ENCODE data around the gene TMEM132E.
"Not testable (repeated sequence)": the region's sequence is repeated elsewhere in the genome, so short reads cannot be mapped to it uniquely, and the experiment has no call there.

TMEM132E gene

GRCh38 chr17:34579017-34579946, at the start of gene TMEM132E:
Gene TMEM132E, plus strand, starts transcription at chr17:34579582. Its CDS starts 1,495 bp downstream, at chr17:34581077.
- H3K27me3 ChIP-seq (ENCODE audit: control insufficient read depth, insufficient read depth, low read length) = peaks cover 80% of the 10 kb centered on the region
- H3K9me3 ChIP-seq (ENCODE audit: control insufficient read depth, insufficient read depth, low read length) = no peaks in the 10 kb centered on the region
- H3K27ac ChIP-seq (ENCODE audit: low read length) = no peak within 1 kb of the TSS
- peak within 1 kb of the TSS; percentile 35; the same call in 1 of the 2 replicates for H3K4me3 ChIP-seq (ENCODE audit: low read length)
- WGBS (ENCODE audit: insufficient coverage, insufficient read length) = no CpG with 5 or more reads among the region's 101 CpGs
- peaks cover 19% of the 10 kb centered on the region for H3K4me1 ChIP-seq (ENCODE audit: control insufficient read depth, insufficient read depth, low read length)
- DNase-seq (ENCODE audit: low read depth, low spot score) = no peak
- no peaks in the 10 kb centered on the region for H3K36me3 ChIP-seq (ENCODE audit: control insufficient read depth, insufficient read depth, low read length)

- Histone ChIP-seq H3K4me3 (ENCODE audit: low read length) (no peak overlapping the region), H3K27me3 (ENCODE audit: control insufficient read depth, insufficient read depth, low read length) (no peaks in the 10 kb centered on the region), H3K4me1 (ENCODE audit: control insufficient read depth, insufficient read depth, low read length) (no peaks in the 10 kb centered on the region), H3K9me3 (ENCODE audit: control insufficient read depth, insufficient read depth, low read length) (no peaks in the 10 kb centered on the region), H3K36me3 (ENCODE audit: control insufficient read depth, insufficient read depth, low read length) (no peaks in the 10 kb centered on the region), H3K27ac (ENCODE audit: low read length) (no peak overlapping the region)
- DNase-seq (ENCODE audit: low read depth, low spot score) = no peak
- no CpG with 5 or more reads among the region's 3 CpGs for WGBS (ENCODE audit: insufficient coverage, insufficient read length)
These were observed 48.5 kb upstream of the TMEM132E start for GRCh38 chr17:34530918-34531317.

GRCh38 chr17:34532281-34533065, 46.9 kb upstream of the TMEM132E start:
- Histone ChIP-seq H3K4me1 (ENCODE audit: control insufficient read depth, insufficient read depth, low read length) (no peaks in the 10 kb centered on the region), H3K9me3 (ENCODE audit: control insufficient read depth, insufficient read depth, low read length) (no peaks in the 10 kb centered on the region), H3K4me3 (ENCODE audit: low read length) (no peak overlapping the region), H3K27me3 (ENCODE audit: control insufficient read depth, insufficient read depth, low read length) (no peaks in the 10 kb centered on the region), H3K36me3 (ENCODE audit: control insufficient read depth, insufficient read depth, low read length) (no peaks in the 10 kb centered on the region), H3K27ac (ENCODE audit: low read length) (no peak overlapping the region)
- no CpG with 5 or more reads among the region's 6 CpGs for WGBS (ENCODE audit: insufficient coverage, insufficient read length)
- no peak for DNase-seq (ENCODE audit: low read depth, low spot score)

- whole genome bisulfite sequencing (ENCODE audit: insufficient coverage, insufficient read length) = no CpG with 5 or more reads among the region's 6 CpGs
- H3K9me3 ChIP-seq (ENCODE audit: control insufficient read depth, insufficient read depth, low read length) = no peaks in the 10 kb centered on the region
- no peaks in the 10 kb centered on the region for H3K36me3 ChIP-seq (ENCODE audit: control insufficient read depth, insufficient read depth, low read length)
- H3K27ac ChIP-seq (ENCODE audit: low read length) = no peak overlapping the region
- no peaks in the 10 kb centered on the region for H3K27me3 ChIP-seq (ENCODE audit: control insufficient read depth, insufficient read depth, low read length)
- H3K4me1 ChIP-seq (ENCODE audit: control insufficient read depth, insufficient read depth, low read length) = no peaks in the 10 kb centered on the region
- no peak overlapping the region for H3K4me3 ChIP-seq (ENCODE audit: low read length)
- no peak for DNase-seq (ENCODE audit: low read depth, low spot score)
These were observed 45.4 kb upstream of the TMEM132E start for GRCh38 chr17:34533806-34534527.

- Histone ChIP-seq H3K4me1 (ENCODE audit: control insufficient read depth, insufficient read depth, low read length) (no peaks in the 10 kb centered on the region), H3K27ac (ENCODE audit: low read length) (no peak overlapping the region), H3K4me3 (ENCODE audit: low read length) (no peak overlapping the region), H3K36me3 (ENCODE audit: control insufficient read depth, insufficient read depth, low read length) (no peaks in the 10 kb centered on the region), H3K27me3 (ENCODE audit: control insufficient read depth, insufficient read depth, low read length) (no peaks in the 10 kb centered on the region; the same call in 1 of the 2 replicates), H3K9me3 (ENCODE audit: control insufficient read depth, insufficient read depth, low read length) (no peaks in the 10 kb centered on the region)
- no peak for DNase-seq (ENCODE audit: low read depth, low spot score)
- no CpG with 5 or more reads among the region's 3 CpGs for WGBS (ENCODE audit: insufficient coverage, insufficient read length)
These were observed 41.9 kb upstream of the TMEM132E start for GRCh38 chr17:34537445-34537844.

GRCh38 chr17:34538582-34538981, 40.8 kb upstream of the TMEM132E start:
- not testable (repeated sequence) for H3K4me3 ChIP-seq (ENCODE audit: low read length); H3K27me3 ChIP-seq (ENCODE audit: control insufficient read depth, insufficient read depth, low read length)
- no CpG with 5 or more reads among the region's 2 CpGs for WGBS (ENCODE audit: insufficient coverage, insufficient read length)

GRCh38 chr17:34539881-34540280, 39.5 kb upstream of the TMEM132E start:
- H3K9me3 ChIP-seq (ENCODE audit: control insufficient read depth, insufficient read depth, low read length) = no peaks in the 10 kb centered on the region
- no peaks in the 10 kb centered on the region for H3K4me1 ChIP-seq (ENCODE audit: control insufficient read depth, insufficient read depth, low read length)
- H3K4me3 ChIP-seq (ENCODE audit: low read length) = no peak overlapping the region
- H3K27me3 ChIP-seq (ENCODE audit: control insufficient read depth, insufficient read depth, low read length) = no peaks in the 10 kb centered on the region; the same call in 1 of the 2 replicates
- no peak overlapping the region for H3K27ac ChIP-seq (ENCODE audit: low read length)
- no CpG with 5 or more reads among the region's 3 CpGs for WGBS (ENCODE audit: insufficient coverage, insufficient read length)
- no peaks in the 10 kb centered on the region for H3K36me3 ChIP-seq (ENCODE audit: control insufficient read depth, insufficient read depth, low read length)
- DNase-seq (ENCODE audit: low read depth, low spot score) = no peak

More at GRCh38 chr17:34538582-34538981, 40.8 kb upstream of the TMEM132E start:
- not testable (repeated sequence) for H3K36me3 ChIP-seq (ENCODE audit: control insufficient read depth, insufficient read depth, low read length); DNase-seq (ENCODE audit: low read depth, low spot score); H3K9me3 ChIP-seq (ENCODE audit: control insufficient read depth, insufficient read depth, low read length); H3K4me1 ChIP-seq (ENCODE audit: control insufficient read depth, insufficient read depth, low read length); H3K27ac ChIP-seq (ENCODE audit: low read length)

- no CpG with 5 or more reads among the region's 8 CpGs for WGBS (ENCODE audit: insufficient coverage, insufficient read length)
- no peaks in the 10 kb centered on the region for H3K36me3 ChIP-seq (ENCODE audit: control insufficient read depth, insufficient read depth, low read length)
These were observed 36.6 kb upstream of the TMEM132E start for GRCh38 chr17:34542700-34543336.

GRCh38 chr17:34547453-34548063, 31.8 kb upstream of the TMEM132E start:
- Histone ChIP-seq H3K4me1 (ENCODE audit: control insufficient read depth, insufficient read depth, low read length) (no peaks in the 10 kb centered on the region), H3K27ac (ENCODE audit: low read length) (no peak overlapping the region), H3K27me3 (ENCODE audit: control insufficient read depth, insufficient read depth, low read length) (no peaks in the 10 kb centered on the region; the same call in 1 of the 2 replicates), H3K36me3 (ENCODE audit: control insufficient read depth, insufficient read depth, low read length) (no peaks in the 10 kb centered on the region), H3K4me3 (ENCODE audit: low read length) (no peak overlapping the region), H3K9me3 (ENCODE audit: control insufficient read depth, insufficient read depth, low read length) (no peaks in the 10 kb centered on the region)
- DNase-seq (ENCODE audit: low read depth, low spot score) = no peak
- WGBS (ENCODE audit: insufficient coverage, insufficient read length) = no CpG with 5 or more reads among the region's 3 CpGs

More at GRCh38 chr17:34542700-34543336, 36.6 kb upstream of the TMEM132E start:
- Histone ChIP-seq H3K4me3 (ENCODE audit: low read length) (no peak overlapping the region), H3K27ac (ENCODE audit: low read length) (no peak overlapping the region), H3K27me3 (ENCODE audit: control insufficient read depth, insufficient read depth, low read length) (no peaks in the 10 kb centered on the region; the same call in 1 of the 2 replicates), H3K9me3 (ENCODE audit: control insufficient read depth, insufficient read depth, low read length) (no peaks in the 10 kb centered on the region), H3K4me1 (ENCODE audit: control insufficient read depth, insufficient read depth, low read length) (no peaks in the 10 kb centered on the region)
- DNase-seq (ENCODE audit: low read depth, low spot score) = no peak
